IPS-18c (cell line): ENCODE measurements around the gene ZNF681.

ENCODE experiments used
- H3K4me3 ChIP-seq: 2 replicates; pipeline ENCODE4 v1.7.0; 2013; ENCODE audit warnings: low read depth, mild to moderate bottlenecking, low read length, moderate library complexity; ENCODE audit not compliant: insufficient read depth
- H3K9me3 ChIP-seq: one replicate; pipeline ENCODE4 v1.6.1; 2013; ENCODE audit warnings: mild to moderate bottlenecking, low read length, moderate library complexity; ENCODE audit not compliant: control insufficient read depth, insufficient read depth

The ZNF681 gene

DNA sequence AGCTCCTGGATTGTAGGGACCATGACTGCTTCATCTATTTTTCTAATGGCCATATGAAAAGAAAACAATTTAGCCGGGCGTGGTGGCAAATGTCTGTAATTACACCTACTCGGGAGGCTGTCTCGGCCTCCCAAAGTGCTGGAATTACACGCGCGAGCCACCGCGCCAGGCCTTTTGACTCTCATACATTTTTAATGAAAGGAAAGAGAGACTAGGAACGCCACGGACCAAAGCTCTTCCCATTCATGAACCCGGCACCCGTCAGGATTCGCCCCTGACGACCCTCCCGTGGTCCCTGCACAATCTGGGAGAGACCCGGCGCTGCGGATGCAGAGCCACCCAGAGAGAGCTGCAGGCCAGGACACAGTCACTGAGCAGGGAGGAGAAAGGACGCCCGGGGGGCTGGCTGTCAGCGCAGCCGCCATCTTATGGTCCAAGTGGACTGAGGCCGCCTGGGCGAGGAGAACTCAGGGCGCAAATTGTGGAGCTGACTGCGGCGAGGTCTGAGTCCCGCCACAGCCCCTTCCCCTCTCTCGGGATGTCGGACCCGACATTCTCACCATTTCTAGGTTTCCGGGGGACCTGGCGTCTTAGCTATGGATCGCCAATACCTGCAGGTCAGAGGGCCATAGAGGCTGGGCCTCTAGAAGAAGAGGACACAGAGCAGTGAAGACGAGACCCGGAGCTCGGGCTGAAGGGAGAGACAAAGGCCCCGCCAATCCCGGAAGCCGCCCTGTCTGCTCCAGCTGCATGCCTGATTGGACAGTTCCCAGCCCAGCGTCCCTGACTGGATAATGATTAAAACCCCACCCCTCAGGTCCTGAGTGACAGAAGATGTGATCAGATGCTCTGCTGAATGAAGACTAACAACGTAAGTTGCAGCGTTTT lies at the start of gene ZNF681:
TSS of gene ZNF681 (minus strand) at position 705 of the 888 bp plus-strand sequence. CDS start at position 563, 142 bp downstream.
- peaks cover 2% of the 10 kb centered on the region for H3K9me3 ChIP-seq
- H3K4me3 ChIP-seq, result peak within 1 kb of the TSS; percentile 77

DNA sequence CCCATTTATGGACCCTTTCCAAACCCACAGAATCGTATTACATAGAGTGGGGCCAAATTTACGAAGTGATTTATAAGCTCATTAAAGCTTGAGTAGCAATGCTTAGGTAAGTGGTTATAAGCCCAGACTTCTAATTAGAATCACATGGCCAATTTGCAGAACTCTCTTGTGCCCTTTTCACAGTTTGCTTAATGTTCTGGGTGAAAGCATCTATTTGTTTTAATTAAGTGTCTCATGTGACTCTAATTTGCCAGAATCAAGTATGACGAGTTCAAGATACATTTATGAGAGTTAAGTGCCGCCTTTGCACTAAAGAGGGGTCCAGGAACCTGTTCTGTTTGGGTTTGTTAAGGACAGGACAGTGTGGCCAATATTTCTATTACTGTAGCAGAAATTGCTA lies 46.0 kb upstream of the ZNF681 start:
- H3K9me3 ChIP-seq, result peaks cover 2% of the 10 kb centered on the region

DNA sequence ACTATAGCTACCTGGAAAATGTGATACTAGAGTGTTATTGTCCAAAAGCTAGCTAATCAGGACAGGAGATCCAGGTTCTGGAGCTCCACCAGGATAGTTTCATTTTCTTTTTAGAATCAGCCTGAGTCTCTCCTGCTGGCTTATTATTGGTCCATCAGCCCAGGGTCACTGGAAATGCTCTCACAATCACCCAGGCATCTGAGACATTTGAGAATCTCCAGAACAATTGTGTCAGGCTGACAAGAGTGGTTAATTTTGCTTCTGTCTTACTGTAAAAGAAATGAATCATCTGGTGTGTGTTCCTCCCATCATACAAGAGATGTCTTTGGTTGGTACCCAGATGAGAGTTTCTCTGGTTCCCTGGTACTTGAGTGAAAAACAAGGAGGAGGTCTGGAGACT lies 43.6 kb upstream of the ZNF681 start:
- Histone ChIP-seq H3K4me3 (no peak overlapping the region), H3K9me3 (peaks cover 2% of the 10 kb centered on the region)

More for the DNA sequence above, 46.0 kb upstream of the ZNF681 start:
- H3K4me3 ChIP-seq, result no peak overlapping the region

GRCh38 chr19:23801803-23802202 lies 43.1 kb upstream of the ZNF681 start:
- Histone ChIP-seq H3K4me3 (no peak overlapping the region), H3K9me3 (peaks cover 2% of the 10 kb centered on the region)

DNA sequence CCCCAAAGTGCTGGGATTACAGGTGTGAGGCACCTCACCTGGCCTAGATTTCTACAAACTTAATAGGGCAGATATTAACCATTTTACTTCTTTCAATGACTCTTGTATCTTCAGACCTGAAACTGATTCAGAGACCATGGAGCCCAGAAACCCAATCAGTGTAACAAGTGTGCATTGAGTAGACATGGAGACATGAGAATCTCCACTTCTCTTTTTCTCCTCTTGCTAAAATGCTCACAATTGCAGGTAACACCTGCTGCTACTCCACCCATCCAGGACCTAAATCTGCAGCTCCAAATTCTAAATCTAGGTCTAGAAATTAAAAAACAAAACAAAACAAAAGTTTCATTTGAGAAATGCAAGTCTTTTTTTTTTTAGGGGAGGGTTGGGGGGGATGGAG lies 42.2 kb upstream of the ZNF681 start:
- Histone ChIP-seq H3K9me3 (peaks cover 2% of the 10 kb centered on the region), H3K4me3 (no peak overlapping the region)

DNA sequence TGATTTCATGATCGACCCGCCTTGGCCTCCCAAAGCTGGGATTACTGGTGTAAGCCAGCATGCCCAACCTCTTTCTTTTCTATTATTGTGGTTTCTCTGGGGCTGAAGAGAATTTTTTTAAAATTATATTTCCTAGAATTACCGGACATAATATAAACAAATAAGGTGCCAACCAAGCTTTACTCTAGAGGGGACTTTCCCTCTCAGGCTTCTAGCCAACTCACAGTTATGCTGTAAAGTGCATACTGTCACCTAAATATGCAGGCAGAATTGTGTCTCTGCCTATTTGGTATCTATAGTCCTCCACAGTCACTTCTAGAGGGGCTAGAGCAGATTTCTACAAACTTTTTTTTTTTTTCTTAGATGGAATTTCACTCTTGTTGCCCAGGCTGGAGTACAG lies 41.6 kb upstream of the ZNF681 start:
- Histone ChIP-seq H3K9me3 (peaks cover 2% of the 10 kb centered on the region), H3K4me3 (no peak overlapping the region)

DNA sequence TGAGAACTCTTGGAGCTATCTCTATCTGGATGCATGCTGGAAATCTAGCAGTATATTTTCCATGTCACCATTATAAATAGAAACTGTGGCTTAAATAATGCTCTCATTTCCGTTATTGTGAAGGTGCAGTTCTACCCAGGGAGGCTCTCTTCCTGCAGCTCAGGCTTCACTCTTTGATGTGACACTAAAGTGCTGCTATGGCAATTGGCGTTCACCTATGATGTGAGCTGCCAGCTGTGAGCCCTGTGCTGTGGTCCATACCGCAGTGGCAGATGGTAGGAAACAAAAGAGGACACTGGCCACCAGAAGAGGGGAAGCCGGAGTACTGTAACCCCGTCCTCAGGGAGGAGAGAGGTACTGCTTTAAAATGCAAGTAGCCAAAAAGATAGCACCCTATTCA lies 40.6 kb upstream of the ZNF681 start:
- H3K9me3 ChIP-seq, result peaks cover 2% of the 10 kb centered on the region
- no peak overlapping the region for H3K4me3 ChIP-seq

GRCh38 chr19:23795462-23795861 lies 36.8 kb upstream of the ZNF681 start:
- Histone ChIP-seq H3K4me3 (no peak overlapping the region), H3K9me3 (no peaks in the 10 kb centered on the region)

GRCh38 chr19:23792784-23793183 lies 34.1 kb upstream of the ZNF681 start:
- Histone ChIP-seq H3K4me3 (no peak overlapping the region), H3K9me3 (no peaks in the 10 kb centered on the region)

GRCh38 chr19:23790641-23791488 lies 32.2 kb upstream of the ZNF681 start:
- H3K4me3 ChIP-seq, result no peak overlapping the region
- no peaks in the 10 kb centered on the region for H3K9me3 ChIP-seq

GRCh38 chr19:23789246-23789645 lies 30.6 kb upstream of the ZNF681 start:
- Histone ChIP-seq H3K4me3 (no peak overlapping the region), H3K9me3 (no peaks in the 10 kb centered on the region)

DNA sequence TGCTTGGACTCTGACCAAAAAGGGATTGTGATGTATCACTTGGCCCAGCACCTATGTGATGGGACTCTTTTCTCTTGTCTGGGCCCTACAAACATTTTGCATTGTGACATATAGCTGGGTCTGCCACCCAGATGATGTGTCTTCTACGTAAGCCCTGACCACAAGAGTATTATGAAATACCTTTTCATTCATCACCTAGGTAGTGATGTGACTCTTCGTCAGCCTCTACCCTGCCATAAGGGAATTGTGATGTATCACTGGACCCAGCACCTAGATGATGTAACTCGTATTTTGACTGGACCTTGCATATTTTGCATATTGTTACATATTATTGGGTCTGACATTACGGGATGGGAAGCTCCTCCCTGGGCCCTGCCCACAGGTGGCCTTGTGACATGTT lies 29.7 kb upstream of the ZNF681 start:
- H3K9me3 ChIP-seq, result no peaks in the 10 kb centered on the region
- no peak overlapping the region for H3K4me3 ChIP-seq

DNA sequence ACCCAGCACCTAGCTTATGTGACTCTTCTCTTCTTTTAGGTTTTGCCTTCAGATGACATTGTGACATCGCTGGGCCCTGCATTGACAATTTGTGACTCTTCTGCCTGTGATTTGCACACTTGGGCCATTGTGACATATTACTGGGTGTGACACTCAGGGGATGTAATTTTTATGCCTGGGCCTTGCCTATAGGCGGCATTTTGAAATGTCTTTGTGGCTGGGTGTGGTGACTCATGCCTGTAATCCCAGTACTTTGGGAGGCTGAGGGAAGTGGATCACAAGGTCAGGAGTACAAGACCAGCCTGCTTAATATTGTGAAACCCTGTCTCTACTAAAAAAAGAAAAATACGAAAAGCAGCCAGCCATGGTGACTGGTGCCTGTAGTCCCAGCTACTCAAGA lies 28.4 kb upstream of the ZNF681 start:
- no peak overlapping the region for H3K4me3 ChIP-seq
- peaks cover 2% of the 10 kb centered on the region for H3K9me3 ChIP-seq

- H3K9me3 ChIP-seq, result peaks cover 2% of the 10 kb centered on the region
- H3K4me3 ChIP-seq, result no peak overlapping the region
Measured at GRCh38 chr19:23785982-23786381, 27.3 kb upstream of the ZNF681 start.

DNA sequence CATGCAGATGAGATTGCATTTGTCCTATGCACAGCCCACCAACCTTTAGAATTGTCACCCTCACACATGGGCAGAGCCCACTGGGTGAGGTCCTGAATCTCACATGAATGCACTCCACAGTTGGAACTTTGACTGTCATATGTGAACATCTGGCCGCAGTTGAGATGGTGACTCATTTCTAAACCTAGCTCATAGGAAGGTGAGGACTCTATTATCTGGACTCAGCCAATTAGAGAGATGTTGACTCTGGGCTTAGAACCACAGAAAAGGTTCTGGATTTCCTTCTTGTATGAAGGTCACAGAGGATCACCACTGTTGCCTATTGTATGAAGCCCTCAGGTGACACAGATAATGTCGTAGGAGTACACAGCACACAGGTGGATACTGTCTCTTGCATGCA lies 25.6 kb upstream of the ZNF681 start:
- H3K9me3 ChIP-seq, result peaks cover 2% of the 10 kb centered on the region
- no peak overlapping the region for H3K4me3 ChIP-seq

DNA sequence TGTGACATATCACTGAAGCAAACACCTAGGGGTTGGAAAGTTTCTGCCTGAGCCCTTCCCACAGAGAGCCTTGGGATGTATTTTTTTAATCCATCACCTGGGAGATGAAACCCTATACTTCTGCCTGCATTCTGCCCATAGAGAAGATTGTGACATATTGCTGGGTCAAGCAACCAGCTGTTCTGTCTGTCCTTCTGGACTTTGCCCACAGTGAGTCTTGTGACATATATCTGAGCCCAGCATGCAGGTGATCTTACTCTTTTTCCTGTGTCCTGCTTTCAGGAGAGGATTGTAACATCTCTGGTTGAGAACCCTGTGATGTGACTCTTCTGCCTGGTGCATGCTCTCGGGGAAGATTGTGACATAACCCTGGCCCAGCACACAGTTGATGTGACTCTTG lies 24.9 kb upstream of the ZNF681 start:
- H3K9me3 ChIP-seq, result peaks cover 2% of the 10 kb centered on the region
- H3K4me3 ChIP-seq, result no peak overlapping the region

DNA sequence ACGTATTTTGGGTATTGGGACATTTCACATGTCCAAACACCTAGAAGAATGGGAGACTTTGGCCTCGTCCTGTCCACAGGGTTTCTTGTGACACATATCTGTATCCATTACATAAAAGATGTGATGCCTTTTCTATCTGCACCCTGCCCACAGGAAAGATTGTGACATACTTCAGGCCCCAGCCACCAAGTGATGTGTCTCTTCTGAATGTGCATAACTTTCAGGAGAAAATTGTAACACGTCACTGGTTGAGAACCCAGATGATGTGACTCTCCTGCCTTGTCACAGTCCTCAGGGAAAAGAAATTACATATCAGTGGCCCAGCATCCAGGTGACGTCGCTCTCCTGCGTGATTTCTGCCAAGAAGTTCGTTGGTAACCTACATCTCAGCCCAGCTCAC lies 21.0 kb upstream of the ZNF681 start:
- Histone ChIP-seq H3K4me3 (no peak overlapping the region), H3K9me3 (peaks cover 2% of the 10 kb centered on the region)

DNA sequence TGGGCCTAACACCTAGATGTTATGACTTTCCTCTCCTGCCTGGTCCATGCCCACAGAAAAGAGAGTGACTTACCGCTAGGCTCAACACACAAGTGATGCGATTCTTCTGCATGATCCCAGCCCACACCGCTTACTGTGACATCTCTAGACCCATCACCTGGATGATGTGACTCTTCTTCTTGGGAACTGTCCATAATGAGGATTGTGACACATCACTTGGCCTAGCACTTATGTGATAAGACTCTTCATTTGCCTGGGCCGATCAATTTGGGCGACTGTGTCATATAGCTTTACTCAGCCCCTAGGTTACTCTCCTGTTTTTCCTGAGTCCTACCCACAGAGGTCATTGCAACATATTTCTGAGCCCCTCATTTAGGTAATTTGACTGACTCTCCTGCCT lies 19.9 kb upstream of the ZNF681 start:
- Histone ChIP-seq H3K9me3 (peaks cover 2% of the 10 kb centered on the region), H3K4me3 (no peak overlapping the region)
